Eye (tissue), 1 donor: Measurements from ENCODE around the gene ERICH2.

Source experiments
- DNase-seq: peaks from one replicate; pipeline ENCODE4 v3.0.0-alpha.2; 2015

The ERICH2 gene

GRCh38 chr2:170763232-170763631 is 6.9 kb upstream of the ERICH2 start:
- DNase-seq = no peak

GRCh38 chr2:170764880-170765261 is 5.3 kb upstream of the ERICH2 start:
- no peak for DNase-seq

GRCh38 chr2:170766693-170767092 is 3.5 kb upstream of the ERICH2 start:
- peak; percentile 30 for DNase-seq

- DNase-seq = peak; percentile 83
Observed at GRCh38 chr2:170770606-170771420, 635 bp downstream of the ERICH2 start.

- DNase-seq = no peak
Observed at GRCh38 chr2:170771421-170771937, 1.3 kb downstream of the ERICH2 start.

GRCh38 chr2:170772295-170772694 is 2.1 kb downstream of the ERICH2 start:
- no peak for DNase-seq

GRCh38 chr2:170774074-170774473 is 3.9 kb downstream of the ERICH2 start:
- no peak for DNase-seq

GRCh38 chr2:170778900-170779299 is 8.7 kb downstream of the ERICH2 start:
- DNase-seq = no peak

GRCh38 chr2:170779304-170779703 is 9.1 kb downstream of the ERICH2 start:
- no peak for DNase-seq

GRCh38 chr2:170782673-170783072 is 12.5 kb downstream of the ERICH2 start:
- no peak for DNase-seq

- no peak for DNase-seq
Observed at GRCh38 chr2:170783549-170783948, 13.4 kb downstream of the ERICH2 start.

GRCh38 chr2:170798996-170799395 is 28.8 kb downstream of the ERICH2 start:
- no peak for DNase-seq

GRCh38 chr2:170806548-170806947 is 36.4 kb downstream of the ERICH2 start:
- DNase-seq = no peak

GRCh38 chr2:170812710-170813600 is 42.8 kb downstream of the ERICH2 start:
- peak; percentile 96 for DNase-seq

- DNase-seq = peak; percentile 91
Observed at GRCh38 chr2:170813611-170814532, 43.7 kb downstream of the ERICH2 start.

- DNase-seq = peak; percentile 52
Observed at GRCh38 chr2:170814533-170815230, 44.5 kb downstream of the ERICH2 start.

- DNase-seq = no peak
Observed at GRCh38 chr2:170815311-170815710, 45.1 kb downstream of the ERICH2 start.

- peak; percentile 95 for DNase-seq
Observed at GRCh38 chr2:170815746-170816503, 45.7 kb downstream of the ERICH2 start.

- peak; percentile 82 for DNase-seq
Observed at GRCh38 chr2:170816504-170817092, 46.4 kb downstream of the ERICH2 start, which contains the start of gene GAD1. TSS of gene GAD1 (plus strand) at chr2:170816887. CDS start at chr2:170818592, 1,705 bp downstream.
